HG02870 (cell line): Measurements from ENCODE around the gene NOS3.

ENCODE experiments used
- ATAC-seq: cut with Tn5 transposase; IDR thresholded peaks from one replicate; pipeline ENCODE4 v1.9.1; 2021; ENCODE audit warnings: mild to moderate bottlenecking, moderate library complexity; ENCODE audit not compliant: unreplicated experiment

The NOS3 gene

GRCh38 chr7:151053751-151054150 is 62.9 kb downstream of the NOS3 start:
- no peak for ATAC-seq

- ATAC-seq: no peak
Measured at GRCh38 chr7:151056283-151056665, 65.5 kb downstream of the NOS3 start.

GRCh38 chr7:151056666-151057505 is 66.1 kb downstream of the NOS3 start:
- ATAC-seq: no peak

GRCh38 chr7:151057506-151057988 is 66.7 kb downstream of the NOS3 start, which contains the start of gene CDK5:
CDK5 (minus strand) TSS chr7:151057897; CDS start chr7:151057848, 49 bp downstream.
- peak; percentile 9 for ATAC-seq

GRCh38 chr7:151057989-151058780 is 67.4 kb downstream of the NOS3 start:
- peak; percentile 89 for ATAC-seq

- ATAC-seq: no peak
Measured at GRCh38 chr7:151058781-151059366, 68.1 kb downstream of the NOS3 start.

- no peak for ATAC-seq
Measured at GRCh38 chr7:151059367-151060112, 68.7 kb downstream of the NOS3 start, which contains the start of gene SLC4A2. SLC4A2 (plus strand) TSS chr7:151059589; CDS start chr7:151061988, 2,399 bp downstream.

GRCh38 chr7:151060113-151060415 is 69.2 kb downstream of the NOS3 start:
- ATAC-seq: no peak

GRCh38 chr7:151060416-151061212 is 69.8 kb downstream of the NOS3 start:
- no peak for ATAC-seq

GRCh38 chr7:151061213-151062110 is 70.6 kb downstream of the NOS3 start:
- ATAC-seq: no peak

- no peak for ATAC-seq
Measured at GRCh38 chr7:151062111-151062398, 71.2 kb downstream of the NOS3 start.

- no peak for ATAC-seq
Measured at GRCh38 chr7:151062399-151063211, 71.8 kb downstream of the NOS3 start.

- ATAC-seq: no peak
Measured at GRCh38 chr7:151063212-151063561, 72.4 kb downstream of the NOS3 start.
